Effector CD4-positive, alpha-beta T cell (primary cell): ENCODE measurements around the gene ARHGAP42.

Experiments used
- DNase-seq: peaks from one replicate; pipeline ENCODE4 v3.0.0-alpha.2; 2020

ARHGAP42 gene

DNA sequence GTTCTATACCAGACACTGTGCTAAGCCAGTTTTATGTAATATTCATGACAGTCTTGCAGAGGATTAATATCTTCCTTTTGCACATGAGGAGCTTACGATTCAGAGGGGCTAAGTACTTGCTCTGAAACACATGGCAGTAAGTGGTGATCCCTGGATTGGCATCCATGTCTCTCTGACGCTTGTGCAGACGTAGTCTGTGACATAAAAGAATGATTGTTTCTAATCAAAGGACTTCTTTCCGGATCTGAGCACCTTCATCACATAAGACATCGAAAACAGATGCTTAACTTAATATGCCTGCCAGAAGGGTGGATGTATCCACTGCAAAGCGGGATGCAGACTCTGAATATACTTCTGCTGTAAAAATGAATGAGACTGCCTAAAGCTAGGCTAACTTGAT lies 74.8 kb downstream of the ARHGAP42 start:
- DNase-seq = no peak

GRCh38 chr11:100766764-100767163 lies 79.7 kb downstream of the ARHGAP42 start:
- no peak for DNase-seq

GRCh38 chr11:100769165-100769564 lies 82.1 kb downstream of the ARHGAP42 start:
- DNase-seq = no peak

GRCh38 chr11:100769617-100770016 lies 82.5 kb downstream of the ARHGAP42 start:
- no peak for DNase-seq

DNA sequence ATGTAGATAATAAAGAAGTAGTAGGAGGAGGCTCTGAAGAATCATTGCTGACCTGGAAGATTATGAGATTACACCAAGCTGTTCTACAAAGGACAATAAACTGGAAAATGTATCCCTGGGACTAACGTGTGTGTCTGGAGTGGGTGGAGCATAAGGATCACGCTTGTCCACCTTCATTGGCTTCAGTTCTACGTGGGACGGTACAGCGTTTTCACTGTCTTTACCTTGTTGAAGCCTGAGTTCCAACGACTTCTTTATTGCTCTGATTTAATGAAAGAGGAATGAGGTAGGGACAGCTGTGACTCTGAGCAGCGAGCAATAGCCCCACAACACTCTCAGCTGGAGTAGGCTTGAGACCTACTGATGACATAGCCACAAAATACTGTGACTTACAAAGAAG lies 87.0 kb downstream of the ARHGAP42 start:
- DNase-seq = no peak

DNA sequence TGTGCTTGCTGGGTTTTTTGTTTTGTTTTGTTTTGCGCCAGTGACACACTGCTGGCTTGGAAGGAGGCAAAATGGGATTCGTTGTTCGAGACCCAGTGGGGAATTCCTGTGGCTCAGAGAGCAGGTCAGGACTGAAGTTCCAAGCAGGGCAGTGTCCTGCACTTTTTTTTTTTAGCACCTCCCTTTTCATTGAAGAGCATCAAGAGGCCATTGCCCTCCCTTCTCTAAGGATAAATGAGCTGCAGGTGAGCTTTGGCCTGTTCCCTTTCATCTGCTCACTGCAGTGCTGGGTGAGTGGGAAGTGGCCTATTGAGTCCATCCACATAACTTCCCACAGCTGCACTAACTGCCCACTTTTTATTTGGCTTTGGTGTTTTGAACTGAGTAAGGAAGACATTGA lies 87.8 kb downstream of the ARHGAP42 start:
- no peak for DNase-seq

DNA sequence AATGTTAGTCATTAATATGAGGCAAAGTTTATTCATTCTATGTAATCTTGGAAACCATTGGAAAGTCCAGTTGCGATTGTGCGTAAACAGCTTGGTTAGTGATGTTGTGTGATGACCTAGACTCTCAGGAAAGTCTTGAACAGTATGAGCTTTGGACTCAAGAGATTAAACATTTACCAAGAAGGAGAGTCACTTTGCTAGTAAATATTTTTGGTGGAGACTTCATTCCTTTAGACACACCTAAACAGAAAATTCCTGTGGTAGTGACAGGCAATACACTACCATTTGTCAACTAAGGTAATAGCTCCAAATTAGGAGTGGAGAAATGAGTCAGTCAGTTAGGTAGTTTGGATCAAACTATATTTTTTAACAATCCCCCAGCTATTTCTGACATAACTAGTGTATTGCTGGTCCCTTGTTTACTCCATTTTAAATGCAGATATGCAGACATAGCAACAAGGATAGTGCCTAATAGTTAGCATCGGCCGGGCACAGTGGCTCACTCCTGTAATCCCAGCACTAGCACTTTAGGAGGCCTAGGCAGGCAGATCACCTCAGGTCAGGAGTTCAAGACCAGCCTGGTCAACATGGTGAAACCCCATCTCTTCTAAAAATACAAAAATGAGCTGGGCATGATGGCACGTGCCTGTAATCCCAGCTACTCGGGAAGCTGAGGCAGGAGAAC lies 89.3 kb downstream of the ARHGAP42 start:
- DNase-seq = no peak

DNA sequence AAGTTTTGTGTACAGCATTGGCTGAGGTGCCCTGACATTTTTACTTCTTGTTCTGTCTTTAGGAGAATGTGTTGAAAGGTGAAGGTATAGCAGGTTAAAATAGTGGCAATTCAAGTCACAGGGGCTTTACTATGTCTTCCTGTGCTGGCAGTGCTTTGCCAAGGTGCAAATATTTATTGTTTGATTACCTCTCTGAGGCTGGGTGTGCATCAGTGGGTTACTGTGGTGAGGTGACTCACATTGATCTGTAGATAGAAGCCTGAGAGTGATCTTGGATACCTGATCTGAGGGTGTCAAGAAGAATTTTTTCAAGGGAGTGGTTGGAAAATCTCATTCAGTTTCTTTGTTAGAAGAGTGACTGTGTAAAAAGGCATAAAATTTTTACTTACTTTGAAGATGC lies 90.0 kb downstream of the ARHGAP42 start:
- no peak for DNase-seq

- no peak for DNase-seq
Measured at GRCh38 chr11:100777736-100778135, 90.6 kb downstream of the ARHGAP42 start.

DNA sequence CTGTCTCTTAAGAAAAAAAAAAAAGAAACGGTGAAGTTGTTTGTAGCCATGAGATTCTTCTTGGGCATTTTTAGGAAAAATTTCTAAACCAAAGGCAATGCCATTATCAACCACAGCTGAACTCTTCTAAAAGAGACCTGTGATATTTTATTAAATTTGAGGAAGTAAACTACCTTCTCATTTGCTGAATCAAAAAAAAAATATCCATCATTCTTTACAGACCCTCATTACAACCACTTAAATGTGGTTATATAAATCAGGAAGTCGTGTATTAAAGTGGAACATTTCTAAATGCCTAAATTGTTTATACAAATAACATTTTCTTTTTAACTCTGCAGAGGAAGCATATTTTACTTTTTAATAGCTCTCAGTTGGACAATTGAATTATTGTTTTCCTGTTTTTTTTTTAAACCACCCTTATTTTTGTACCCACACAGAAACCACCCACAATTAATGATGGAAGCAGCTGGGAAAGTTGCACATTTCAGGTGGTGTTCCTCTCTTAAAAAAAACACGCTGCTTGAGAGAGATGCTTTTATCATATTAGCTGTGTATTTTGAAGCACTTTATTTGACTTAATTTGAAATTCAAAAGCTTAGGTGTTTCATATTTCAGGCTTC lies 91.2 kb downstream of the ARHGAP42 start:
- DNase-seq = no peak

GRCh38 chr11:100780470-100780869 lies 93.4 kb downstream of the ARHGAP42 start:
- no peak for DNase-seq

- no peak for DNase-seq
Measured at GRCh38 chr11:100785148-100785983, 98.3 kb downstream of the ARHGAP42 start.

DNA sequence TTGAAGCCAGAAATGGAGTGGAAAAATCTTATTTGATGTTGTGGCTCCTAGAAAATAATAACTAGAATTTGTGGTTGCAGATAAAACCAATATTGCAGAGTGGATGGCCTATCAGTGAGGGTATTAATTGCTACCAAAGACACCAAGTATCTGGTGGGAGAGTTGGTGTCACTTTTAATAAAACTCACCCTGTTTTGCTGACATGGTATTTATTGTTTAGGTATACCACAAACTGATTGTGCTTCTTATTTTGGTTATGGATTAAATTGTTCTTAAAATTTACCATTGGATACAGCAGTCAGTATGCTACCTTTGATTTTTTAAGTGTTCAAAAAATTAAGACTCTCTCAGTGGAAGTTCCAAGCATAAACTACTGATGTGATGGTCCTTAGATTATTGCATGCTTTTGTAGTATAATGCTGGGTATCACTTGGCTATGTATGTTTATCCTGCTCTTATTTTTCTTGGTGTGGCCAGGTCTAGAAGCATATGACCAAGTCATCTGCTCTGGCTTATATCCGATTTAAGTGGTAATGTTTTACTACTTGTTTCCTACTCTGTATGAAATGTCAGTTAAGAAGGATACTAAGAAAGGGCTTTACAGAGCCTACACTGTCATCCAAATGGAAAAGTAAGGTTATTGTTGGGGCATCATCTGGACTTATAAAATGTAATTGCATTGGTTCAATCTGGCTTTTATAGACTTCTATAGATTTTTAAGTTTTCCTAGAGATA lies 101.6 kb downstream of the ARHGAP42 start:
- no peak for DNase-seq

DNA sequence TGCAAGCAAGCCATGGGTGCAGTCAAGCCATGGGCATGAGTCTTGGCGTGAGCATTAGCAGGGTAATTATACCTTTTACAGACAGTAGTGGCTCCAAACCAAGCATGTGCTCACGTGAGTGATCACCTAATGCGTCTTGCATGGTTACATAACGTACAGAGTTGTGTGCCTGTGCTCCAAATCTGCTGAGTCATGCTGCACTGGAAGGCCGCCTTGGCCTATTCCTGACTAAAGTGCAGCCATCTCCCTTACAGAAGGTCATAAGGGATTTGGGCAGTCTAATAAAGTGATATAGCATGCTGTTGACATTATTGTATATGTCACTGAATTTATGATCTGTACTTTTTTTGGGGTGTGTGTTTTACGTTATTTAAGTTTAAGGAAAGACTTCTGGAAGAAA lies 102.4 kb downstream of the ARHGAP42 start:
- no peak for DNase-seq

GRCh38 chr11:100790073-100790472 lies 103.0 kb downstream of the ARHGAP42 start:
- DNase-seq = no peak

GRCh38 chr11:100791103-100791502 lies 104.0 kb downstream of the ARHGAP42 start:
- no peak for DNase-seq

DNA sequence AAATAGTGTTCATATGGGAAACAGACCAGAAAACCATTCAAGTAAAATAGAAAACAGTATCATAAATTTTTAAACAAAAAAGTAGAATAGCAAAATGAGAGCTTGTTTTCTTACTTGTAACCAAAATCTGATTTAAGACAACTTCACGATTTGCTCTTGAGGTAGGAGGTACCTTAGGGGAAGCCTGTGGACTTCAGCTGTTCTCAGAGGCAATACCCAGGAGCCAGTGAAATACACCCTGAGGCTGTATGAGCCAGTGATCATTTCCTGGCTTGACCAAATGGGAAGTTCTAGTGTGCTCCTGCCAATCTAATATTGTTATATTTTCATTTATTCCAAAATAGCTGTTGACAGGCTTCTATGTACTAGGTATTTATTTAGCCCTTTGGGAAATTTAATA lies 104.8 kb downstream of the ARHGAP42 start:
- no peak for DNase-seq

- no peak for DNase-seq
Measured at GRCh38 chr11:100793525-100793924, 106.4 kb downstream of the ARHGAP42 start.

- DNase-seq = no peak
Measured at GRCh38 chr11:100794446-100794845, 107.4 kb downstream of the ARHGAP42 start.

DNA sequence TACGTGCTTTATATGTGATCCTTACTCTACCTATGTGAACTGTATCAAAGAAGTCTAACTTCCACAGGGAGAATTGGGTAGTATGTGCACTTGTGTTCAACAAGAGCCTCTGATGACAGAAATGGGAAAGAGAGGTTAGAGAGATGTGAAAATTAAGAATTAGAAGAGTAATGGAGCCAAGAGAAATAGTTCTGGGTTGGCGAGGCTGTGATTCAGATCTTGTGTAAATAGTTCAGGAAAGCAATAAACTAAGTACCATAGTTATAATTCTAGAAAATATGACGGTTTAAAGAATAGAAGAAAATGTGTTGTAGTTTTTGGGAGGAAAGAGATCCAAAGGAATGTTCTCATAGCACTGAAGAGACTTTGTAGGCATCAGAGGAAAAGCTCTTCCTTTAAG lies 112.4 kb downstream of the ARHGAP42 start:
- DNase-seq = no peak

- no peak for DNase-seq
Measured at GRCh38 chr11:100800202-100800601, 113.1 kb downstream of the ARHGAP42 start.

- DNase-seq = no peak
Measured at GRCh38 chr11:100801225-100801999, 114.3 kb downstream of the ARHGAP42 start.
